Ovary (tissue), 3 donors: Measurements from ENCODE around the gene SRRM5.

Source experiments
- CTCF ChIP-seq, 3 donors: fragments of 450-650 bp in 2 of 3; fragments of 200-600 bp in 1 of 3; IDR thresholded peaks; one replicate each; pipeline versions ENCODE4 v1.5.1 to v1.8.0; 2016 to 2022; ENCODE audit warnings: antibody characterized with exemption in 3 of 3, mild to moderate bottlenecking in 1 of 3
- EP300 ChIP-seq: sonication (generic); formaldehyde crosslinking; IDR thresholded peaks from one replicate; pipeline ENCODE4 v1.6.1; 2017; ENCODE audit warnings: antibody characterized with exemption
- POLR2A ChIP-seq: fragments of 450-650 bp; IDR thresholded peaks from one replicate; pipeline ENCODE4 v1.6.1; 2017; ENCODE audit warnings: antibody characterized with exemption, mild to moderate bottlenecking, moderate library complexity
- donor health status: DM: no; HTN: no; CAD: no.

GRCh38 chr19:43605875-43606568 is 5.9 kb upstream of the SRRM5 start:
- TF ChIP-seq POLR2A, result no peak
- TF ChIP-seq CTCF (IDR thresholded peaks at IDR 0.05), result no peak
- TF ChIP-seq EP300, result no peak
